HepG2 (cell line): Measurements from ENCODE around the gene RECQL. TPM values are rescaled to one million over a fixed set of nuclear protein-coding genes. Genes with fewer than 3 reads are reported as not detected.

ENCODE experiments used
- ATAC-seq: fragments of 200-7000 bp; cut with Tn5 transposase; 3 replicates; pipeline ENCODE4 v1.9.1; 2020; ENCODE audit warnings: mild to moderate bottlenecking, moderate library complexity
- BruUV-seq: library from RNA; stranded (reverse); fragments of 400-500 nt; replicated peaks from 2 replicates; lab custom pipeline; 2021; lab: Mats Ljungman, UMichigan
- CTCF ChIA-PET: fragments of 300-600 bp; formaldehyde crosslinking; extraction: SDS; loops from one replicate; lab custom pipeline; 2021; ENCODE audit warnings: low total read pairs, inconsistent platforms, low intra/inter-chr PET ratio; lab: Yijun Ruan, JAX
- POLR2A ChIA-PET: fragments of 350-600 bp; sonication (Branson Sonifier 250); formaldehyde crosslinking; loops from one replicate; lab custom pipeline; 2020; ENCODE audit warnings: antibody characterized with exemption, inconsistent platforms; lab: Yijun Ruan, JAX
- DNase-seq: peaks from one replicate; pipeline ENCODE4 v3.0.0-alpha.2; 2015; ENCODE audit warnings: low spot score
- FAIRE-seq: peaks from 3 replicates; lab custom pipeline; 2011; peaks lifted over from hg19 to GRCh38; lab: Jason Lieb, UNC
- H2AFZ ChIP-seq: one replicate; pipeline ENCODE4 v1.6.1; 2011; ENCODE audit warnings: low read length, inconsistent platforms
- H3K27ac ChIP-seq: fragments of 300-600 bp; 3 replicates; pipeline ENCODE4 v1.8.0; 2011; ENCODE audit warnings: mixed run types, mild to moderate bottlenecking, mixed read lengths, low read length, inconsistent platforms; ENCODE audit not compliant: insufficient read depth; ENCODE audit errors: extremely low read length
- H3K27me3 ChIP-seq, 2 experiments: fragments of 200-600 bp in 1 of 2; 2 replicates in 1 of 2; 3 replicates in 1 of 2; pipeline versions ENCODE4 v1.6.0 to v1.8.0; 2011; ENCODE audit warnings: low read length in 2 of 2, mild to moderate bottlenecking in 2 of 2, moderate library complexity in 2 of 2, inconsistent platforms in 1 of 2; ENCODE audit not compliant: insufficient read depth in 2 of 2, control insufficient read depth in 1 of 2
- H3K36me3 ChIP-seq, 2 experiments: fragments of 200-600 bp in 1 of 2; replicated peaks in 1 of 2; 2 replicates in 1 of 2; 3 replicates in 1 of 2; pipeline versions ENCODE4 v1.5.1 to v1.8.0; 2011; ENCODE audit warnings: low read length in 2 of 2, inconsistent platforms in 1 of 2; ENCODE audit not compliant: insufficient read depth in 2 of 2, control insufficient read depth in 1 of 2
- H3K4me1 ChIP-seq: 2 replicates; pipeline ENCODE4 v1.5.1; 2012; ENCODE audit warnings: low read length, inconsistent platforms; ENCODE audit not compliant: insufficient read depth
- H3K4me2 ChIP-seq: 2 replicates; pipeline ENCODE4 v1.6.0; 2011; ENCODE audit warnings: low read depth, low read length, inconsistent platforms
- H3K4me3 ChIP-seq, 3 experiments: fragments of 200-600 bp in 1 of 3; sonication (generic), shearing (Covaris generic) in 1 of 3; replicated peaks in 1 of 3; 2 replicates each; pipeline ENCODE4 v1.5.1; 2011 to 2016; ENCODE audit warnings: low read length in 3 of 3, inconsistent platforms in 2 of 3, low read depth in 2 of 3, mild to moderate bottlenecking in 2 of 3, control low read depth in 1 of 3, mixed read lengths in 1 of 3; ENCODE audit not compliant: insufficient read depth in 1 of 3
- H3K79me2 ChIP-seq: one replicate; pipeline ENCODE4 v1.6.1; 2011; ENCODE audit warnings: low read length, inconsistent platforms; ENCODE audit not compliant: insufficient read depth
- H3K9ac ChIP-seq: 2 replicates; pipeline ENCODE4 v1.6.0; 2011; ENCODE audit warnings: mild to moderate bottlenecking, low read depth, low read length, inconsistent platforms; ENCODE audit not compliant: insufficient read depth
- H3K9me3 ChIP-seq: 2 replicates; pipeline ENCODE4 v1.5.1; 2012; ENCODE audit warnings: mild to moderate bottlenecking, low read length
- H4K20me1 ChIP-seq: 2 replicates; pipeline ENCODE4 v1.6.0; 2011; ENCODE audit warnings: inconsistent platforms, mild to moderate bottlenecking, low read length, moderate library complexity; ENCODE audit not compliant: insufficient read depth
- BHLHE40 ChIP-seq: IDR thresholded peaks from 2 replicates; pipeline ENCODE4 v1.6.1; 2011; ENCODE audit warnings: low read length, improper control_type of control experiment
- CBX2 ChIP-seq, 2 experiments: fragments of 200-600 bp in 1 of 2; sonication (generic); formaldehyde crosslinking in 1 of 2; IDR thresholded peaks; 2 replicates each; pipeline versions ENCODE4 v1.7.0 to v1.8.1; 2018 to 2022; ENCODE audit warnings: low read depth in 2 of 2, low read length in 1 of 2, mild to moderate bottlenecking in 1 of 2, missing genetic modification reagents in 1 of 2
- ETV6 ChIP-seq: sonication (generic); formaldehyde crosslinking; conservative IDR thresholded peaks from 2 replicates; pipeline ENCODE4 v1.4.0; 2020; ENCODE audit warnings: missing genetic modification reagents
- MED8 ChIP-seq: sonication (generic); formaldehyde crosslinking; IDR thresholded peaks from 2 replicates; pipeline ENCODE4 v1.8.1; 2023; ENCODE audit warnings: mild to moderate bottlenecking, missing genetic modification reagents; ENCODE audit not compliant: insufficient replicate concordance
- SRSF4 ChIP-seq: fragments of 200-400 bp; formaldehyde crosslinking; IDR thresholded peaks from one replicate; pipeline ENCODE4 v1.6.1; 2018; ENCODE audit warnings: mild to moderate bottlenecking, low read depth, low read length, moderate library complexity; ENCODE audit not compliant: poor library complexity, severe bottlenecking
- ZNF251 ChIP-seq: sonication (generic); formaldehyde crosslinking; IDR thresholded peaks from 2 replicates; pipeline ENCODE4 v1.9.0; 2021; ENCODE audit warnings: mild to moderate bottlenecking, missing genetic modification reagents
- ZNF7 ChIP-seq: IDR thresholded peaks from 2 replicates; pipeline ENCODE4 v1.6.1; 2016; ENCODE audit warnings: missing biosample characterization, missing genetic modification reagents
- WGBS: methylation state at CpG from one replicate; pipeline ENCODE4 v1.1.6; 2017; ENCODE audit warnings: low lambda C conversion rate; 5-methylcytosine and 5-hydroxymethylcytosine counted together
- in situ Hi-C: cut with HindIII; loops from 2 replicates; pipeline ENCODE4 v1.10.0; 2017; ENCODE audit warnings: low pct_unique_long_range_greater_than_20kb; ENCODE audit not compliant: extremely low pct_ligation_motif_present
- intact Hi-C: fragments of 100-400 bp; cut with micrococcal nuclease; formaldehyde crosslinking; loops from one replicate; pipeline ENCODE4 v1.10.0; 2022; ENCODE audit not compliant: unreplicated experiment
- polyA plus RNA-seq, 8 experiments: library from polyadenylated mRNA; depleted of rRNA in 3 of 8; stranded (reverse) in 7 of 8; unstranded in 1 of 8; fragments of >200 nt; fragmentation: Illumina TruSeq in 4 of 8; extraction: Trizol in 4 of 8; gene quantifications; 2 replicates each; pipeline versions ENCODE4 v1.2.1 to v1.2.3, GENCODE V29; 2011 to 2016; ENCODE audit warnings: low read depth in 4 of 8, missing spikeins in 1 of 8, mixed read lengths in 1 of 8; ENCODE audit not compliant: insufficient read depth in 1 of 8
- total RNA-seq, 5 experiments: library from RNA; depleted of rRNA; stranded (reverse); fragments of >200 nt; fragmentation: Illumina TruSeq; extraction: Trizol; gene quantifications; 2 replicates each; pipeline ENCODE4 v1.2.3, GENCODE V29; 2016; ENCODE audit warnings: low read depth in 1 of 5
- TF ChIP-seq, protein P1 (sequence below): sonication (generic); formaldehyde crosslinking; IDR thresholded peaks from 2 replicates; pipeline ENCODE4 v1.4.0; 2020; ENCODE audit warnings: missing genetic modification reagents, borderline replicate concordance
- TF ChIP-seq, protein P2 (sequence below): sonication (generic); formaldehyde crosslinking; IDR thresholded peaks from 2 replicates; pipeline ENCODE4 v1.8.0; 2023; ENCODE audit warnings: mild to moderate bottlenecking, missing genetic modification reagents
- TF ChIP-seq, protein P3 (sequence below): sonication (generic); formaldehyde crosslinking; IDR thresholded peaks from 2 replicates; pipeline ENCODE4 v1.4.0; 2020; ENCODE audit warnings: missing genetic modification reagents, mild to moderate bottlenecking, borderline replicate concordance

Gene RECQL
- total and polyA plus RNA-seq, 2 of the 13 experiments (the other 11 are each of a cell fraction or from before 2014, with no cell fraction given): 7.2 to 41.5 TPM

DNA sequence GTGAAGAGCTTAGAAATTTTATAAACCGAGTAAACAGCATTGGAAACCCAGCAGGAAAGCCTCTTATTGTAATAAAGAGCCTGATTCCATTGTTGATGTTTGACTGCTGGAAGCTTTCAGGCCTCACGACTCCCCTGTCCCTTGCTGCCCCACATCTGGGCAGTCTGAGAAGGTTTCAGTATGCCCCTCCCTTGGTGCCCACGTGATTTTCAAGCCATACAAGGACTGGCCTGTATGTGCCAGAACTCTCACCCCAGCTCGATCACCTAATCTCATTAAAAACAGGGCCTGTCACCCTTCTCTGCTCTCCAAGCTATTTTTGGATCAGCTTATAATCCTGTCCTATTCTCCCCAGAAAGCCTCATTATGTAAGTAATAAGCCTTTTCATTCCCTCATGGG, 71.4 kb downstream of the RECQL start:
- Histone ChIP-seq H4K20me1 (no peaks in the 10 kb centered on the region), H3K4me1 (no peaks in the 10 kb centered on the region), H3K27ac (no peak overlapping the region), H3K36me3 (no peaks in the 10 kb centered on the region), H2AFZ (no peak overlapping the region), H3K4me3 (no peak overlapping the region), H3K79me2 (no peaks in the 10 kb centered on the region), H3K9ac (no peak overlapping the region), H3K4me2 (no peak overlapping the region), H3K9me3 (no peaks in the 10 kb centered on the region), H3K27me3 (peaks cover 1 to 8% of the 10 kb centered on the region in 2 experiments; a peak in 2 of 5 replicates)
- FAIRE-seq: no peak
- 14% methylated on average over 4 of the region's 4 CpGs for WGBS
- no TSS peak for BruUV-seq
- ChIA-PET POLR2A (no interaction called here), CTCF (no interaction called here)
- DNase-seq: no peak
- intact Hi-C loops (no loop called here), in situ Hi-C loops (loop anchor here (10.0 kb wide), 1 partner anchor 115 kb away; no protein-coding TSS in a partner anchor)
- TF ChIP-seq, protein P1, sequence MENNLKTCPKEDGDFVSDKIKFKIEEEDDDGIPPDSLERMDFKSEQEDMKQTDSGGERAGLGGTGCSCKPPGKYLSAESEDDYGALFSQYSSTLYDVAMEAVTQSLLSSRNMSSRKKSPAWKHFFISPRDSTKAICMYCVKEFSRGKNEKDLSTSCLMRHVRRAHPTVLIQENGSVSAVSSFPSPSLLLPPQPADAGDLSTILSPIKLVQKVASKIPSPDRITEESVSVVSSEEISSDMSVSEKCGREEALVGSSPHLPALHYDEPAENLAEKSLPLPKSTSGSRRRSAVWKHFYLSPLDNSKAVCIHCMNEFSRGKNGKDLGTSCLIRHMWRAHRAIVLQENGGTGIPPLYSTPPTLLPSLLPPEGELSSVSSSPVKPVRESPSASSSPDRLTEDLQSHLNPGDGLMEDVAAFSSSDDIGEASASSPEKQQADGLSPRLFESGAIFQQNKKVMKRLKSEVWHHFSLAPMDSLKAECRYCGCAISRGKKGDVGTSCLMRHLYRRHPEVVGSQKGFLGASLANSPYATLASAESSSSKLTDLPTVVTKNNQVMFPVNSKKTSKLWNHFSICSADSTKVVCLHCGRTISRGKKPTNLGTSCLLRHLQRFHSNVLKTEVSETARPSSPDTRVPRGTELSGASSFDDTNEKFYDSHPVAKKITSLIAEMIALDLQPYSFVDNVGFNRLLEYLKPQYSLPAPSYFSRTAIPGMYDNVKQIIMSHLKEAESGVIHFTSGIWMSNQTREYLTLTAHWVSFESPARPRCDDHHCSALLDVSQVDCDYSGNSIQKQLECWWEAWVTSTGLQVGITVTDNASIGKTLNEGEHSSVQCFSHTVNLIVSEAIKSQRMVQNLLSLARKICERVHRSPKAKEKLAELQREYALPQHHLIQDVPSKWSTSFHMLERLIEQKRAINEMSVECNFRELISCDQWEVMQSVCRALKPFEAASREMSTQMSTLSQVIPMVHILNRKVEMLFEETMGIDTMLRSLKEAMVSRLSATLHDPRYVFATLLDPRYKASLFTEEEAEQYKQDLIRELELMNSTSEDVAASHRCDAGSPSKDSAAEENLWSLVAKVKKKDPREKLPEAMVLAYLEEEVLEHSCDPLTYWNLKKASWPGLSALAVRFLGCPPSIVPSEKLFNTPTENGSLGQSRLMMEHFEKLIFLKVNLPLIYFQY (CRISPR knock-in tag): no peak
- TF ChIP-seq ZNF7 (CRISPR knock-in tag): no peak
- TF ChIP-seq SRSF4: no peak
- TF ChIP-seq, protein P2, sequence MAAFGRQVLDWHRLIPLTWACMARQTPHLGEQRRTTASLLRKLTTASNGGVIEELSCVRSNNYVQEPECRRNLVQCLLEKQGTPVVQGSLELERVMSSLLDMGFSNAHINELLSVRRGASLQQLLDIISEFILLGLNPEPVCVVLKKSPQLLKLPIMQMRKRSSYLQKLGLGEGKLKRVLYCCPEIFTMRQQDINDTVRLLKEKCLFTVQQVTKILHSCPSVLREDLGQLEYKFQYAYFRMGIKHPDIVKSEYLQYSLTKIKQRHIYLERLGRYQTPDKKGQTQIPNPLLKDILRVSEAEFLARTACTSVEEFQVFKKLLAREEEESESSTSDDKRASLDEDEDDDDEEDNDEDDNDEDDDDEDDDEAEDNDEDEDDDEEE (CRISPR knock-in tag): no peak
- TF ChIP-seq ETV6 (CRISPR knock-in tag): no peak
- TF ChIP-seq ZNF251 (CRISPR knock-in tag): no peak
- no peak for TF ChIP-seq BHLHE40
- TF ChIP-seq, protein P3, sequence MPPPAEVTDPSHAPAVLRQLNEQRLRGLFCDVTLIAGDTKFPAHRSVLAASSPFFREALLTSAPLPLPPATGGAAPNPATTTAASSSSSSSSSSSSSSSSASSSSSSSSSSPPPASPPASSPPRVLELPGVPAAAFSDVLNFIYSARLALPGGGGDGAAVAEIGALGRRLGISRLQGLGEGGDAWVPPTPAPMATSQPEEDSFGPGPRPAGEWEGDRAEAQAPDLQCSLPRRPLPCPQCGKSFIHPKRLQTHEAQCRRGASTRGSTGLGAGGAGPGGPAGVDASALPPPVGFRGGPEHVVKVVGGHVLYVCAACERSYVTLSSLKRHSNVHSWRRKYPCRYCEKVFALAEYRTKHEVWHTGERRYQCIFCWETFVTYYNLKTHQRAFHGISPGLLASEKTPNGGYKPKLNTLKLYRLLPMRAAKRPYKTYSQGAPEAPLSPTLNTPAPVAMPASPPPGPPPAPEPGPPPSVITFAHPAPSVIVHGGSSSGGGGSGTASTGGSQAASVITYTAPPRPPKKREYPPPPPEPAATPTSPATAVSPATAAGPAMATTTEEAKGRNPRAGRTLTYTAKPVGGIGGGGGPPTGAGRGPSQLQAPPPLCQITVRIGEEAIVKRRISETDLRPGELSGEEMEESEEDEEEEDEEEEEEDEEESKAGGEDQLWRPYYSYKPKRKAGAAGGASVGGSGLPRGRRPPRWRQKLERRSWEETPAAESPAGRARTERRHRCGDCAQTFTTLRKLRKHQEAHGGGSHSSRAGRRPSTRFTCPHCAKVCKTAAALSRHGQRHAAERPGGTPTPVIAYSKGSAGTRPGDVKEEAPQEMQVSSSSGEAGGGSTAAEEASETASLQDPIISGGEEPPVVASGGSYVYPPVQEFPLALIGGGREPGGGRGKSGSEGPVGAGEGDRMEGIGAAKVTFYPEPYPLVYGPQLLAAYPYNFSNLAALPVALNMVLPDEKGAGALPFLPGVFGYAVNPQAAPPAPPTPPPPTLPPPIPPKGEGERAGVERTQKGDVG (CRISPR knock-in tag): no peak
- no peak for TF ChIP-seq CBX2 (IDR thresholded peaks at IDR 0.05; ENCODE audit: low read depth, low read length)
- TF ChIP-seq CBX2 (CRISPR knock-in tag; IDR thresholded peaks at IDR 0.05; ENCODE audit: low read depth): no peak
- no peak for TF ChIP-seq MED8
- ATAC-seq: no peak
